NCI-H748 (cell line): ENCODE measurements around the gene FUT8.
"Not testable (repeated sequence)": the region's sequence is repeated elsewhere in the genome, so short reads cannot be mapped to it uniquely, and the experiment has no call there.

Source experiments
- DNase-seq: peaks from one replicate; lab custom pipeline; 2025; ENCODE audit not compliant: unreplicated experiment; lab: John Stamatoyannopoulos, UW

The FUT8 gene

GRCh38 chr14:65703521-65703920 is 291.0 kb downstream of the FUT8 start:
- DNase-seq = no peak

GRCh38 chr14:65703996-65704395 is 291.5 kb downstream of the FUT8 start:
- DNase-seq = no peak

- no peak for DNase-seq
These were observed 291.9 kb downstream of the FUT8 start for GRCh38 chr14:65704437-65704836.

DNA sequence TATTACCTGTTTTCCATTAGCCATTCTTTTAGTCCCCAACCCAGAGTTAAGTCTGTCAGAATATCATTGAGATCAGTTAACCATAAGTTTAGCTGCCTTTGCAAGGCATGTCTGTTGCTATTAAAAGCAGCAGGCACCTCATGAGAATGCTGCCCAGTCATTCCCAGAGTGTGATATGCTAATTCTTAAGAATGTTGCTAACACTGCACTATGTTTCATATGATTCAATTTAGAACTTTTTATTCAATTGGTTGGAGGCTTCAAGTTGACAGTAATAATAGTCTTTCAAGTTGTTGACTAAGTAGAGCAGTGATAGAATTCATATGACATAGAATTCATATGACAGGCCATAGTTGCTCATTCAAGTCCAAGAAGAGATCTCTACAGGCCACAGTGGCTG is 292.3 kb downstream of the FUT8 start:
- no peak for DNase-seq

DNA sequence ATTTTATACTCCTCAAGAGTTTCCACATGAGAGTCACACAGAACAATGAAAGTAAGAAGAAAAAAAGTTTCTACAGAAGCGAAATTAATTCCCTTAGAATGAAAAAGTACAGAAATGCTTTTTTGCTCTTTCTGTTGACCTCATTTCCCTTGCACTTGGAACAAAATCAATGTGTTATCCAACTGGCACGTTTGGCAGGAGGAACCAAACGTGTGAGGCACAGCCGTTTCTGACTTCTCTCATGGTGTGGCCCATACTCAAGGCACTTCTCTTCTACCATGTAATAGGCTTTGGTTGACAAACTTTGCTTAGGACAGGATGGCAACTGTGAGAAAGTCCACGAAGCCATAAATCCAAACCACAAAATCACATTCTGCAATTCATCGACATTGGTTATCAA is 297.0 kb downstream of the FUT8 start:
- DNase-seq = no peak

DNA sequence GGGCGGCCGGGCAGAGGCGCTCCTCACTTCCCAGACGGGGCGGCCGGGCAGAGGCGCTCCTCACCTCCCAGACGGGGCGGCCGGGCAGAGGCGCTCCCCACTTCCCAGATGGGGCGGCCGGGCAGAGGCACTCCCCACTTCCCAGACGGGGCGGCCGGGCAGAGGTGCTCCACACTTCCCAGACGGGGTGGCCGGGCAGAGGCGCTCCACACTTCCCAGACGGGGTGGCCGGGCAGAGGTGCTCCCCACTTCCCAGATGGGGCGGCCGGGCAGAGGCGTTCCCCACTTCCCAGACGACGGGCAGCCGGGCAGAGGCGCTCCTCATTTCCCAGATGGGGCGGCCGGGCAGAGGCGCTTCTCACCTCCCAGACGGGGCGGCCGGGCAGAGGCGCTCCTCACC is 304.3 kb downstream of the FUT8 start:
- not testable (repeated sequence) for DNase-seq

DNA sequence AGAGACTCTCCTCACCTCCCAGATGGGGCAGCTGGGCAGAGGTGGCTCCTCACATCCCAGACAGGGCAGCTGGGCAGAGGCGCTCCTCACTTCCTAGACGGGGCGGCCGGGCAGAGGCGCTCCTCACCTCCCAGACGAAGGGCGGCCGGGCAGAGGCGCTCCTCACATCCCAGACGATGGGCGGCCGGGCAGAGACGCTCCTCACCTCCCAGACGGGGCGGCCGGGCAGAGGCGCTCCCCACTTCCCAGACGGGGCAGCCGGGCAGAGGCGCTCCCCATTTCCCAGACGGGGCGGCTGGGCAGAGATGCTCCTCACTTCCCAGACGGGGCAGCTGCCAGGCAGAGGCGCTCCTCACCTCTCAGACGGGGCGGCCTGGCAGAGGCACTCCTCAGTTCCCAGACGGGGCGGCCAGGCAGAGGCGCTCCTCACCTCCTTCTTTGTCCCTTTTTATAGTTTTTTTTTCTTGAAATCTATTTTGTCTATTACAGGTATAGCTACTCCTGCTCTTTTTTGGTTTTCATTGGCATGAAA is 304.9 kb downstream of the FUT8 start:
- DNase-seq = not testable (repeated sequence)

DNA sequence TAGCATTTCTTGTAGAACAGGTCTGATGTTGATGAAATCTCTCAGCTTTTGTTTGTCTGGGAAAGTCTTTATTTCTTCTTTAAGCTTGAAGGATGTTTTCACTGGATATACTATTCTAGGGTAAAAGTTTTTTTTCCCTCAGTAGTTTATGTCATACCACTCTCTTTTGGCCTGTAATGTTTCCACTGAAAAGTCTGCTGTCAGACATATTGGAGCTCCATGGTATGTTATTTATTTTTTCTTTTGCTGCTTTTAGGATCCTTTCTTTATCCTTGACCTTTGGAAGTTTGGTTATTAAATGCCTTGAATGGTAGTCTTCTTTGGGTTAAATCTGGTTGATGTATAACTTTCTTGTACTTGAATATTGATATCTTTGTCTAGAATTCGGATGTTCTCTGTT is 306.1 kb downstream of the FUT8 start:
- DNase-seq = no peak

GRCh38 chr14:65720171-65720570 is 307.6 kb downstream of the FUT8 start:
- DNase-seq = no peak

DNA sequence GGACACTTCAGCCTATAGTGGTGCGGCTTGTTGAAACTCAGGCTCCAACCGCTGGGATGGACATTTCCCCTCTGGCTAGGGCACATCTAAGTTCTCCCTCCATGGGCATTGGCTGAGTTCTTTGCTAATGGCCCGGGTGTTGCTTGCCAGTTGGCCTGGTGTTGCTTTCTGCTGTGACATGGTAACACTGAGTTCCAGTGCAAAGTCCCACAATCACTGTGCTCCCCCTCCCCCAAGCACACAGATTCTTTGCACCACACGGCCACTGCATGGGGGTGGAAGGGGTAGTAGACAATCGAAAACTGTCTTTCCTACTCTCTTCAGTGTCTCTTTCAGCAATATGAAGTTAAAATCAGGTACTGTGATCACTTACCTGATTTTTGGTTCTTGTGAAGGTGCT is 308.2 kb downstream of the FUT8 start:
- no peak for DNase-seq

- DNase-seq = no peak
These were observed 310.8 kb downstream of the FUT8 start for GRCh38 chr14:65723348-65723747.

- no peak for DNase-seq
These were observed 316.1 kb downstream of the FUT8 start for GRCh38 chr14:65728604-65729003.

DNA sequence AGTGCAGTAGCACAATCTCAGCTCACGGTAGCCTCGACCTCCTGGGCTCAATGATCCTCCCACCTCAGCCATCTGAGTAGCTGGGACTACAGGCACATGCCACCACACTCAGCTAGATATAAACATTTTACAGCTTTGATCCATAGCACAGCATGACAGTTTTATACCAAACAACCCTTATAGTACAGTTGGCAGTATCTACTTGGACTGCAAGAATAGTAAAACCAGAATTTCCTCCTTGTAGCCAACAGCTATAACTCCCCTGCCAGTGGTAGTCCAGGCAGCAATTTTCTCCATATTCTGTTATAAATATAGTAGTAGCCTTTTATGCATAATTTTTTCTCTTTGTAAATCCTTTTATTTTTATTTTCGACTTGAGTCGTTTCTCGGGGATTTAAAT is 317.0 kb downstream of the FUT8 start:
- DNase-seq = no peak

- DNase-seq = peak; percentile 5
These were observed 319.5 kb downstream of the FUT8 start for GRCh38 chr14:65731933-65732506.

DNA sequence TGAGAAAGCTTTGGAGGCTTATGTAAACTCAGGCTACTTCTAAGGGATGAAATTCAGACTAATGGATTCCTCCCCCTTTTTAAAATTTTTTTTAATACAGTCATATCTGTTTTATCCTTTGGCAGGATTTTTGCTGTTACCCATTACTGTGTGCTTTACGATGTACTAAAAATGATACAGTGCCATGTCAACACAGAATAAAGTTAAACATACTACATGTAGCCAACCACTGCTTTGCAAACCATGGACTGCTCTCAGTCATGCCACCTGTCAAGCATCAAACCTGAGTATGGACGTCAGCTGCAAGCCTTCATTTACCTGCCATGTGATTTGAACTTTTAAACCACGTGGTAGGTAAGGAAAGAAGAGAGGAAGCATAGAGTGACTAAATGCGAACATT is 325.8 kb downstream of the FUT8 start:
- no peak for DNase-seq

GRCh38 chr14:65745396-65746190 is 333.1 kb downstream of the FUT8 start:
- no peak for DNase-seq

- no peak for DNase-seq
These were observed 336.3 kb downstream of the FUT8 start for GRCh38 chr14:65748796-65749195.

GRCh38 chr14:65749287-65749686 is 336.8 kb downstream of the FUT8 start:
- DNase-seq = no peak

DNA sequence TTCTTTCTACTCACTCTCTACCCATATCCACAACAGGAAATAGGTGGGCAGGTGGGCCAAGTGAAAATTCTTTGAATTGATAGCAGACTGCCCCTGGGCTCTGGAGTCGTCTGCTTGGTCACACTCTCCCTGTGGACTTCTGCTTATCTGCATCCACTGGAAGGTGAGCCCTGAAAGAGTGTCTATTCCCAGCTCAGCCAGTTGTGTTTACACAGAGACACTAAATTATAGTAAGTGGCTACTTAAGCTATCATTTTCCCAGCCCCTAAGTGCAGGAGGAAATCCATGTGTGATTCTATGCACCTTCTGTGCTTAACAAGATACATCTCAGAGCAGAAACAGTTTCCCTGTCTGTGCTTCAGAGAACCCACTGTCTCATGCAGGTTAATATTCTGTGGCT is 338.4 kb downstream of the FUT8 start:
- peak; percentile 97 for DNase-seq

DNA sequence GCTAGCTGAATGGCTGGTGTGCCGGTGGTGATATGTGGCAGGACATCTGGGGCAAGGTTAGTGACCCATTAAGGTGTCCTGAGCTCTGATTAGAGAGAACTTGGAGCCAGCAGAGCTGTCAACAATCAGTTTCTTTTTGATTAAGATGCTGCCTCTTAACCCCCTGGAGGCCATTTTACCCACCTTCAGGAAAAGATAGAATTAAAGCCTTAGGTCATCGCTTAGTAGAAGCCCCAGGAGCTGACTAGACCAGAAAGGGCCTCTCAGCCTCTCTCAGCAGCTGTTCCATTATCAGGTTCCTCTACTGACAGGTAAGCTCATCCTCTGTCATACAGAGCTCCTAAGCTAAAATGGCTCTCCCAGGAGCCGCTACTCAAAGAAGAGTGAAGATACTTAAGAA is 339.0 kb downstream of the FUT8 start:
- peak; percentile 45 for DNase-seq

DNA sequence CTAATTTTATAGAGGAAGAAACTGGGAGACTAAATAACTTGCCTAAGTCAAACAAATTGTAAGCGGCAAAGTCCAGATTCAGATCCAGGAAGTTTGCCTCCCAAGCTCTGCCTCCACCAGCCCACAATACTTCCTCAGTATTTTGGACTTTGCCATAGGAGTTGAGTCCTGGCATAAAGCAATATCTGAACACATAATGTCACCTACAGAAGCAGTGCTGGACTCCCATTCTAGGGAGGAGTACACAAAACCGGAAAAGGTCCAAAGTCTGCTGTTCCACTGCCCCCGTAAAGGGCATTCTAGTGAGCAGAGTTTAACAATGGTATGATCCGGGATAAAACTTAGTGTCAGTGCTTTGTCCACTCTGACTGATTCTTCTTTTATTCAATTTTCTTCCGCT is 340.5 kb downstream of the FUT8 start:
- no peak for DNase-seq

- no peak for DNase-seq
These were observed 342.8 kb downstream of the FUT8 start for GRCh38 chr14:65755331-65755730.

DNA sequence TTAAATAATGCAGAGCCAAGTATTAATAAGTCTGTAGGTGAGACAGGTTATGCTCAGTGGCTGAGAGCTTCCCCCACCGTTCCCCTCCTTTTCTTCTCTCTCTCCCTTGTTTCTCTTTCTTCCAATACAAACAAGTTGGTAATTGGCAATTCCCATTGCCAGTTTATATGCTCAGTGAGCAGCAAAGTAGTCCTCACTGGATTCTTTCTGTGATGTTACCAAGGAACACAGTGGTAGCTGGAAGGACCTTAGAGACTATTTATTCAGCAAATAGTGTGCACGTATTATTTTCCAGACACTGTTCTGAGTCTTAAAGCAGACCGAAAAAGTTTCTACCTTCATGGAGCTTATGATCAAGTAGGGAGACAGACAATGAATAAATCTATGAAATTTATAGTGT is 344.4 kb downstream of the FUT8 start:
- no peak for DNase-seq
